Calu3 (cell line): ENCODE results near the gene POLA2. TPM values are rescaled to one million over a fixed set of nuclear protein-coding genes. Genes with fewer than 3 reads are reported as not detected.
A peak's percentile ranks its signal among the peaks of the same experiment; 100 is the strongest.

Experiments used
- BruUV-seq: library from RNA; stranded (reverse); fragments of 400-500 nt; replicated peaks from 2 replicates; lab custom pipeline; 2021; lab: Mats Ljungman, UMichigan
- CTCF ChIA-PET: fragments of 300-600 bp; sonication (Branson Sonifier 250); formaldehyde crosslinking; loops from one replicate; lab custom pipeline; 2022; ENCODE audit warnings: antibody characterized with exemption; lab: Charles Lee
- DNase-seq: peaks from one replicate; pipeline ENCODE4 v3.0.0; 2022
- H3K27ac Mint-ChIP-seq: one replicate; pipeline ENCODE4 v1.8.0; 2022; ENCODE audit warnings: mixed read lengths; ENCODE audit not compliant: unreplicated experiment
- H3K27me3 Mint-ChIP-seq: one replicate; pipeline ENCODE4 v1.8.0; 2022; ENCODE audit warnings: mixed read lengths; ENCODE audit not compliant: unreplicated experiment
- H3K36me3 Mint-ChIP-seq: one replicate; pipeline ENCODE4 v1.8.0; 2022; ENCODE audit warnings: mild to moderate bottlenecking, moderate library complexity, mixed read lengths; ENCODE audit not compliant: insufficient read depth, unreplicated experiment
- H3K4me1 Mint-ChIP-seq: one replicate; pipeline ENCODE4 v1.8.0; 2022; ENCODE audit warnings: mild to moderate bottlenecking, low read depth, mixed read lengths; ENCODE audit not compliant: unreplicated experiment
- H3K4me3 Mint-ChIP-seq: one replicate; pipeline ENCODE4 v1.8.0; 2022; ENCODE audit warnings: mild to moderate bottlenecking, low read depth, moderate library complexity, mixed read lengths; ENCODE audit not compliant: unreplicated experiment
- H3K9me3 Mint-ChIP-seq: one replicate; pipeline ENCODE4 v1.8.0; 2022; ENCODE audit warnings: low read depth, mixed read lengths; ENCODE audit not compliant: unreplicated experiment
- intact Hi-C: fragments of 100-400 bp; cut with micrococcal nuclease; formaldehyde crosslinking; loops from one replicate; pipeline ENCODE4 v1.10.0; 2022; ENCODE audit not compliant: unreplicated experiment
- total RNA-seq: library from RNA; stranded (reverse); gene quantifications from 2 replicates; pipeline ENCODE4 v1.2.3, GENCODE V29; 2022
- TF ChIP-seq, protein P1 (sequence below): fragments of 200-600 bp; IDR thresholded peaks from one replicate; pipeline ENCODE4 v1.8.0; 2022; ENCODE audit warnings: antibody characterized with exemption; ENCODE audit not compliant: unreplicated experiment

Gene POLA2
- total RNA-seq, 1 experiment from 2014 or later: 40.4 TPM

- CTCF ChIA-PET: interaction anchor here (1.0 to 1.1 kb wide), 4 partner anchors 8 to 55 kb away, joined by 3 to 5 read pairs (median 4); partner anchors contain the start of gene DPF2
- no peak overlapping the region for H3K4me3 Mint-ChIP-seq
- H3K4me1 Mint-ChIP-seq: peaks cover 54% of the 10 kb centered on the region
- TF ChIP-seq, protein P1, sequence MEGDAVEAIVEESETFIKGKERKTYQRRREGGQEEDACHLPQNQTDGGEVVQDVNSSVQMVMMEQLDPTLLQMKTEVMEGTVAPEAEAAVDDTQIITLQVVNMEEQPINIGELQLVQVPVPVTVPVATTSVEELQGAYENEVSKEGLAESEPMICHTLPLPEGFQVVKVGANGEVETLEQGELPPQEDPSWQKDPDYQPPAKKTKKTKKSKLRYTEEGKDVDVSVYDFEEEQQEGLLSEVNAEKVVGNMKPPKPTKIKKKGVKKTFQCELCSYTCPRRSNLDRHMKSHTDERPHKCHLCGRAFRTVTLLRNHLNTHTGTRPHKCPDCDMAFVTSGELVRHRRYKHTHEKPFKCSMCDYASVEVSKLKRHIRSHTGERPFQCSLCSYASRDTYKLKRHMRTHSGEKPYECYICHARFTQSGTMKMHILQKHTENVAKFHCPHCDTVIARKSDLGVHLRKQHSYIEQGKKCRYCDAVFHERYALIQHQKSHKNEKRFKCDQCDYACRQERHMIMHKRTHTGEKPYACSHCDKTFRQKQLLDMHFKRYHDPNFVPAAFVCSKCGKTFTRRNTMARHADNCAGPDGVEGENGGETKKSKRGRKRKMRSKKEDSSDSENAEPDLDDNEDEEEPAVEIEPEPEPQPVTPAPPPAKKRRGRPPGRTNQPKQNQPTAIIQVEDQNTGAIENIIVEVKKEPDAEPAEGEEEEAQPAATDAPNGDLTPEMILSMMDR: no peak
- peaks cover 26% of the 10 kb centered on the region for H3K36me3 Mint-ChIP-seq
- no peak overlapping the region for H3K27ac Mint-ChIP-seq
- BruUV-seq: no TSS peak
- intact Hi-C loops: no loop called here
- no peaks in the 10 kb centered on the region for H3K27me3 Mint-ChIP-seq
- no peaks in the 10 kb centered on the region for H3K9me3 Mint-ChIP-seq
- no peak for DNase-seq
Observed at GRCh38 chr11:65278356-65278755, 16.6 kb downstream of the POLA2 start.

- H3K9me3 Mint-ChIP-seq: no peaks in the 10 kb centered on the region
Observed at GRCh38 chr11:65279279-65279678, 17.5 kb downstream of the POLA2 start.

DNA sequence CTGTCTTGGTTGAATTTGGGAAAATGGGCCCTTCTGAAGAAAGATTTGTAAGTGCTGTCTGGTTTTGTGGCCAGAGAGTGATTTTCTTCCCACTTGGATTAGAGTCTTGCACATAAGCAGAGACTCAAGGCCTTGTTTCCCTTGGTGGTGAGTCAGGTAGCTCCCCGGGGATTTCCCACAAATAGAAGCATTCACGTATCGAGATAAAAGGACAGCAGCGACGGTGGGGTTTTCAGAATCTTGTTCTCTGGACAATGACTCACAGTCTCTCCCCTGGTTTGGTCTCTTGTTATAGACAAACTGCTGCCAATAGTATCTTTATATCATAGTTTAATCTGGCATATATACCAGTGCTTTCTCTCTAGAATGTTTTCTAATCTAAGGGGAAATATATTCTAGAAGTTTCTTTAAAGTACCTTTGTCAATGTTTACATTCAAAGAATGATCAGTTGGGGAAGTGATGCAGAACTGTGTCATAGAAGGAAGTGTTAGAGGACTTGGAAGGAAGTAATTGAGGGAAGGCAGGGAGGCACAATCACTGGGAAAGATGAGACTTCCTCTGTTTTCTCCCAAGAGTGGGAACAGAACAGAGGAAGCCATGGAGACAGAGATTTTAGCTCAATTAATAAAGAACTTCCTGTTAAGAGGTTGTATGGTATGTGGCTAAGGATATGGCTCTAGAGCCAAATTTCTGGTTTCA, 18.1 kb downstream of the POLA2 start:
- Mint-ChIP-seq H3K27me3 (no peaks in the 10 kb centered on the region), H3K36me3 (peaks cover 39% of the 10 kb centered on the region), H3K4me3 (peak overlapping the region; percentile 6), H3K4me1 (peaks cover 43% of the 10 kb centered on the region), H3K9me3 (no peaks in the 10 kb centered on the region), H3K27ac (peak overlapping the region; percentile 86)
- no TSS peak for BruUV-seq
- intact Hi-C loops: no loop called here
- peak; percentile 77 for DNase-seq
- CTCF ChIA-PET: interaction anchor here (0.5 to 2.6 kb wide), 9 partner anchors 31 to 245 kb away, joined by 3 to 23 read pairs (median 4); partner anchors contain the start of genes CDC42EP2 and SCYL1
- TF ChIP-seq, protein P1: no peak

More at GRCh38 chr11:65279279-65279678, 17.5 kb downstream of the POLA2 start:
- no peak for DNase-seq
- Mint-ChIP-seq H3K27me3 (no peaks in the 10 kb centered on the region), H3K36me3 (peaks cover 33% of the 10 kb centered on the region), H3K27ac (peak overlapping the region; percentile 86), H3K4me3 (peak overlapping the region; percentile 6), H3K4me1 (peaks cover 49% of the 10 kb centered on the region)
- TF ChIP-seq, protein P1: no peak
- TSS peak; percentile 94 for BruUV-seq
- intact Hi-C loops: no loop called here
- CTCF ChIA-PET: interaction anchor here (0.5 to 2.6 kb wide), 10 partner anchors 8 to 246 kb away, joined by 3 to 23 read pairs (median 3); partner anchors contain the start of genes CDC42EP2, DPF2 and SCYL1

GRCh38 chr11:65280646-65281045, 18.9 kb downstream of the POLA2 start:
- no peak for DNase-seq
- BruUV-seq: no TSS peak
- H3K4me3 Mint-ChIP-seq: no peak overlapping the region
- H3K27me3 Mint-ChIP-seq: no peaks in the 10 kb centered on the region
- no peak overlapping the region for H3K27ac Mint-ChIP-seq
- H3K9me3 Mint-ChIP-seq: no peaks in the 10 kb centered on the region
- intact Hi-C loops: no loop called here
- CTCF ChIA-PET: interaction anchor here (0.6 to 2.6 kb wide), 4 partner anchors 31 to 54 kb away, joined by 4 to 23 read pairs (median 6); partner anchors contain the start of gene CDC42EP2
- TF ChIP-seq, protein P1: no peak
- peaks cover 37% of the 10 kb centered on the region for H3K4me1 Mint-ChIP-seq
- H3K36me3 Mint-ChIP-seq: peaks cover 46% of the 10 kb centered on the region
